ENCODE data around the gene LMBRD1. TPM values are rescaled to one million over a fixed set of nuclear protein-coding genes. Genes with fewer than 3 reads are reported as not detected.

The LMBRD1 gene
- total RNA-seq, 4 donors from 2014 or later: 52.9 to 116 (median 80.0) TPM

GRCh38 chr6:69763763-69764162 is 33.0 kb downstream of the LMBRD1 start:
- TF ChIP-seq CTCF (IDR thresholded peaks at IDR 0.05; ENCODE audit: low read depth): no peak

GRCh38 chr6:69761853-69762252 is 35.0 kb downstream of the LMBRD1 start:
- no peak for TF ChIP-seq CTCF (IDR thresholded peaks at IDR 0.05; ENCODE audit: low read depth)

- no peak for TF ChIP-seq CTCF (IDR thresholded peaks at IDR 0.05; ENCODE audit: low read depth)
Observed at GRCh38 chr6:69758214-69758613, 38.6 kb downstream of the LMBRD1 start.

GRCh38 chr6:69756907-69757306 is 39.9 kb downstream of the LMBRD1 start:
- TF ChIP-seq CTCF (IDR thresholded peaks at IDR 0.05; ENCODE audit: low read depth): no peak

- TF ChIP-seq CTCF (IDR thresholded peaks at IDR 0.05; ENCODE audit: low read depth): no peak
Observed at GRCh38 chr6:69756366-69756765, 40.4 kb downstream of the LMBRD1 start.

- TF ChIP-seq CTCF (IDR thresholded peaks at IDR 0.05; ENCODE audit: low read depth): no peak
Observed at GRCh38 chr6:69735027-69735426, 61.8 kb downstream of the LMBRD1 start.

GRCh38 chr6:69732640-69733039 is 64.2 kb downstream of the LMBRD1 start:
- no peak for TF ChIP-seq CTCF (IDR thresholded peaks at IDR 0.05; ENCODE audit: low read depth)

All from subcutaneous adipose tissue (tissue), 4 donors.